Gastrocnemius medialis (tissue), 4 donors: ENCODE measurements around the gene RPP14. TPM values are rescaled to one million over a fixed set of nuclear protein-coding genes. Genes with fewer than 3 reads are reported as not detected.

ENCODE experiments used
- ATAC-seq, 2 donors: fragments of 150-250 bp; one replicate each; pipeline ENCODE4 v1.9.1; 2016
- DNase-seq, 2 donors: peaks; one replicate each; pipeline ENCODE4 v3.0.0-alpha.2; 2019
- H3K27ac ChIP-seq, 4 donors: fragments of 200-600 bp; sonication (generic); 1 replicate in 1 of 4; 2 replicates in 3 of 4; pipeline ENCODE4 v1.5.1; 2016 to 2018; ENCODE audit warnings: mild to moderate bottlenecking in 2 of 4, moderate library complexity in 1 of 4
- H3K27me3 ChIP-seq, 3 donors: fragments of 200-600 bp; sonication (generic) in 2 of 3; 1 replicate in 1 of 3; 2 replicates in 2 of 3; pipeline versions ENCODE4 v1.5.1 to v1.6.0; 2016 to 2019; ENCODE audit warnings: mild to moderate bottlenecking in 1 of 3, moderate library complexity in 1 of 3
- H3K36me3 ChIP-seq, 2 donors: fragments of 200-600 bp; sonication (generic) in 1 of 2; one replicate each; pipeline ENCODE4 v1.5.1; 2017 to 2018
- H3K4me1 ChIP-seq, 2 donors: fragments of 200-600 bp; sonication (generic) in 1 of 2; one replicate each; pipeline ENCODE4 v1.5.1; 2016 to 2017; ENCODE audit warnings: mild to moderate bottlenecking in 2 of 2
- H3K4me3 ChIP-seq, 4 donors: fragments of 200-600 bp; sonication (generic) in 3 of 4; 1 replicate in 1 of 4; 2 replicates in 3 of 4; pipeline ENCODE4 v1.5.1; 2016 to 2019; ENCODE audit warnings: mild to moderate bottlenecking in 2 of 4
- H3K9me3 ChIP-seq, 3 donors: fragments of 200-600 bp; sonication (generic) in 2 of 3; 1 replicate in 1 of 3; 2 replicates in 2 of 3; pipeline ENCODE4 v1.5.1; 2016 to 2019
- POLR2A ChIP-seq, 2 donors: fragments of 450-650 bp; IDR thresholded peaks; one replicate each; pipeline ENCODE4 v1.6.1; 2017; ENCODE audit warnings: antibody characterized with exemption in 2 of 2, mild to moderate bottlenecking in 2 of 2, moderate library complexity in 2 of 2
- in situ Hi-C, 4 donors: fragments of 200-750 bp; cut with MboI; loops; one replicate each; pipeline versions ENCODE4 v1.15.0 to v1.8.0; 2017; ENCODE audit warnings: low sequenced_read_pairs in 4 of 4
- intact Hi-C: fragments of 100-400 bp; cut with DNase I; formaldehyde crosslinking; loops from one replicate; pipeline ENCODE4 v1.15.1; 2023; ENCODE audit warnings: low total_unique reads
- total RNA-seq, 4 donors: library from RNA; depleted of rRNA; stranded (reverse); fragments of >200 nt; gene quantifications; one replicate each; pipeline versions ENCODE4 v1.1.0 to v1.2.3, GENCODE V29; 2016
- TF ChIP-seq, protein P1 (sequence below), 5 experiments: fragments of 450-650 bp in 3 of 5; fragments of 200-600 bp in 2 of 5; sonication (generic) in 2 of 5; IDR thresholded peaks in 4 of 5; conservative IDR thresholded peaks in 1 of 5; 1 replicate in 4 of 5; 2 replicates in 1 of 5; pipeline ENCODE4 v1.5.1; 2016 to 2019; ENCODE audit warnings: antibody characterized with exemption in 5 of 5, mild to moderate bottlenecking in 3 of 5, moderate library complexity in 3 of 5

The RPP14 gene
- total RNA-seq, 4 donors from 2014 or later = 16.6 to 28.9 (median 17.1) TPM

DNA sequence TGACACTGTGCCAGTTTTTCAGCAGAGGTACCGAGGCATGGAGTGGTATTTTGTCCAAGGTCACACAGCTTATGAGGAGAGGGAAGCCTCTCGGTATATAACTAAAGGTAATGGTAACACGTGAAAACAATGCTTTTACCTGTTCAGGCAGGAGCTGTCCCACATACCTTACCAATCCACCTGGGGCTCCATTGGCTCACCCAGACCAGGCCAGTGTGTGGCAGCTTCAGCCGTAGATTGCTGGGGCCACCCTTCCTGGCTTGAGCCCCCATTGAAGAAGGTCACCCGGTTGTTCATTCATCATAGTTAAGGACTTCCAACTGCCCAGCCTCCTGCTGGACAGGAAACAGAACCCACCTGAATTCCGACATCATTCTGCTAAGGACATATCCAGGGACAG, 9.2 kb upstream of the RPP14 start:
- ATAC-seq = no peak
- no peak for DNase-seq
- Histone ChIP-seq H3K36me3 (no peaks in the 10 kb centered on the region), H3K27me3 (peaks cover 0 to 4% (median 0%) of the 10 kb centered on the region in 3 donors), H3K9me3 (no peaks in the 10 kb centered on the region), H3K4me3 (no peak overlapping the region), H3K4me1 (peaks cover 0 to 14% of the 10 kb centered on the region in 2 donors), H3K27ac (no peak overlapping the region)
- in situ Hi-C loops (loop anchor here in 1 of 4 donors (10.0 kb wide), 1 partner anchor 112 kb away; no protein-coding TSS in a partner anchor), intact Hi-C loops (no loop called here)
- TF ChIP-seq, protein P1, sequence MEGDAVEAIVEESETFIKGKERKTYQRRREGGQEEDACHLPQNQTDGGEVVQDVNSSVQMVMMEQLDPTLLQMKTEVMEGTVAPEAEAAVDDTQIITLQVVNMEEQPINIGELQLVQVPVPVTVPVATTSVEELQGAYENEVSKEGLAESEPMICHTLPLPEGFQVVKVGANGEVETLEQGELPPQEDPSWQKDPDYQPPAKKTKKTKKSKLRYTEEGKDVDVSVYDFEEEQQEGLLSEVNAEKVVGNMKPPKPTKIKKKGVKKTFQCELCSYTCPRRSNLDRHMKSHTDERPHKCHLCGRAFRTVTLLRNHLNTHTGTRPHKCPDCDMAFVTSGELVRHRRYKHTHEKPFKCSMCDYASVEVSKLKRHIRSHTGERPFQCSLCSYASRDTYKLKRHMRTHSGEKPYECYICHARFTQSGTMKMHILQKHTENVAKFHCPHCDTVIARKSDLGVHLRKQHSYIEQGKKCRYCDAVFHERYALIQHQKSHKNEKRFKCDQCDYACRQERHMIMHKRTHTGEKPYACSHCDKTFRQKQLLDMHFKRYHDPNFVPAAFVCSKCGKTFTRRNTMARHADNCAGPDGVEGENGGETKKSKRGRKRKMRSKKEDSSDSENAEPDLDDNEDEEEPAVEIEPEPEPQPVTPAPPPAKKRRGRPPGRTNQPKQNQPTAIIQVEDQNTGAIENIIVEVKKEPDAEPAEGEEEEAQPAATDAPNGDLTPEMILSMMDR (IDR thresholded peaks at IDR 0.05 in 4 of 5, conservative IDR thresholded peaks at IDR 0.05 in 1 of 5) = no peak
- no peak for TF ChIP-seq POLR2A (IDR thresholded peaks at IDR 0.05)

DNA sequence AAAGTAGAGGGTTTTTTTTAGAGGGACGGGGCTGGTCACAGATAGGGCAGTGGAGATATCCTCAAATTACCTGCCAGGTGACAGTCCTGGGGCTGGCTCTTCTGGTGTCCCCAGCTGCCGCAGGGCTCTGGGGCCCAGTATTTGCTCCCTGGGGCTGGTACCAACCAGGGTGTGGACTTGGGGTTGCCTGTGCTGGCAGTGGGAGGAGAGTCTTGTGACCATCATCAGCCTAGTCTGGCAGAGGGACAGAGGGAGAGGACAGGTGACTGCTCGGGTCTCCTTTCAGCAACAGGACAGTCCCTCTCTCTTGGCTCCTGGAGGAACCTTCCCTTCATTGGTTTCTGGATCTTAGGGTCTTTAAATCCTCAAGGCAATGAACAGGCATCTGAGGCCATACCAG, 7.9 kb upstream of the RPP14 start:
- H3K27ac ChIP-seq = peak overlapping the region in 1 of 4 donors; percentile 45
- DNase-seq (peak in 1 of 2 donors; percentile 22), ATAC-seq (peak in 1 of 2 donors; percentile 48)
- H3K4me1 ChIP-seq = peaks cover 0 to 14% of the 10 kb centered on the region in 2 donors
- H3K9me3 ChIP-seq = no peaks in the 10 kb centered on the region
- TF ChIP-seq POLR2A (IDR thresholded peaks at IDR 0.05) = no peak
- TF ChIP-seq, protein P1 (IDR thresholded peaks at IDR 0.05 in 4 of 5, conservative IDR thresholded peaks at IDR 0.05 in 1 of 5) = no peak
- in situ Hi-C loops (loop anchor here in 1 of 4 donors (10.0 kb wide), 1 partner anchor 113 kb away; no protein-coding TSS in a partner anchor), intact Hi-C loops (no loop called here)
- no peak overlapping the region for H3K4me3 ChIP-seq
- H3K36me3 ChIP-seq = no peaks in the 10 kb centered on the region
- H3K27me3 ChIP-seq = peaks cover 0 to 4% (median 0%) of the 10 kb centered on the region in 3 donors

DNA sequence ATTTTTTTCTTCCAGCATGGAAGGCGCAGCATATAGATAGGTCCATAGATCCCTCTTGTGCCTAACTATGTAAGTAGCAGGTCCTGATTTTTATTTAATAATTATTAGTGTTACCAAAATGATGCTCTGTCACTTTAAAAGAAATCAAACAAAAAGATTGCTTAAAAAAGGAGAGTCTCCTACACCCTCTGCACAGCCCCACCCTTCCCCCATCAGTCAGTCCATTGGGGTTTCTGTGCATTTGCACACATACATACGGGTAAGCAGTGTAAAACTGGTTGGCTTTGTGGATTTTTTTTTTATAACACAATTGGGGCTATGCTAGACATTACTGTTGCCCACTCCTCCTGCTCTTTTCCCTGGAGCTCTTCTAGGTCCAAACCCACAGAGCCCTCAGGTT, 7.0 kb upstream of the RPP14 start:
- intact Hi-C loops = no loop called here
- ATAC-seq (no peak), DNase-seq (no peak)
- Histone ChIP-seq H3K4me1 (peaks cover 0 to 14% of the 10 kb centered on the region in 2 donors), H3K36me3 (no peaks in the 10 kb centered on the region), H3K4me3 (no peak overlapping the region), H3K27ac (no peak overlapping the region), H3K9me3 (no peaks in the 10 kb centered on the region), H3K27me3 (peaks cover 0 to 4% (median 0%) of the 10 kb centered on the region in 3 donors)
- no peak for TF ChIP-seq POLR2A (IDR thresholded peaks at IDR 0.05)
- TF ChIP-seq, protein P1 (IDR thresholded peaks at IDR 0.05 in 4 of 5, conservative IDR thresholded peaks at IDR 0.05 in 1 of 5) = no peak
- in situ Hi-C loops = loop anchor here in 1 of 4 donors (10.0 kb wide), 1 partner anchor 114 kb away; no protein-coding TSS in a partner anchor

DNA sequence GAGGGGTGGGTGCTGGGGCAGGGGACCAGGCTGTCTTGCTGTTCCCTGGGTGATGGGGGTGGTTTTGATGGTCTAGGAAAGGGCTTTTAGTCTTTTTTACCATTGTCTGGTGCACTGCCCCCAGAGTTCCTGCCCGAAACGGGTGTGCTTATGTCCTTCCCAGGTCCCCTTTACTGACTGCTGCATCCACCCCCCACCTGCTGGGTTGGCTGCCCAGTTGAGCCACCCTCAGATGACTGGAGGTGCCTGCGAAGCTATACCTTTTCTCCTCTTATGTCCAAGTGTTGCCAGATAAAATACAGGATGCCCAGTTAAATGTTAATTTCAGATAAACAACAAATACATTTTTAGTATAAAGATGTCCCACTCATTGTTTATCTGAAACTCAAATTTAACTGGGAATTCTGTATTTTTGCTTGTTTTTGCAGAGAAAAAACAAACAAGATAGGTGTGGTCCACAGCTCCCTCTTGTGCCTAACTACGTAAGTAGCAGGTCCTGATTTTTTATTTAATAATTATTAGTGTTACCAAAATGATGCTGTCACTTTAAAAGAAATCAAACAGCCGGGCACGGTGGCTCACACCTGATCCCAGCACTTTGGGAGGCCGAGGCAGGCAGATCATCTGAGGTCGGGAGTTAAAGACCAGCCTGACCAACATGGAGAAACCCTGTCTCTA, 6.1 kb upstream of the RPP14 start:
- Histone ChIP-seq H3K27me3 (peaks cover 0 to 4% (median 0%) of the 10 kb centered on the region in 3 donors), H3K9me3 (no peaks in the 10 kb centered on the region), H3K27ac (no peak overlapping the region), H3K4me3 (no peak overlapping the region), H3K36me3 (no peaks in the 10 kb centered on the region), H3K4me1 (peaks cover 0 to 14% of the 10 kb centered on the region in 2 donors)
- DNase-seq (no peak), ATAC-seq (no peak)
- in situ Hi-C loops (loop anchor here (5.0 to 10.0 kb wide), 4 partner anchors 65 to 195 kb away; partner anchors contain the start of genes ABHD6 (in 1 of the 4) and KCTD6 (in 1 of the 4)), intact Hi-C loops (loop anchor here (2.0 kb wide), 1 partner anchor 113 kb away; no protein-coding TSS in a partner anchor)
- TF ChIP-seq, protein P1 (IDR thresholded peaks at IDR 0.05 in 4 of 5, conservative IDR thresholded peaks at IDR 0.05 in 1 of 5) = peak; percentile 30 to 59 (median 44)
- no peak for TF ChIP-seq POLR2A (IDR thresholded peaks at IDR 0.05)
